WTC11 (cell line): Measurements from ENCODE around the gene EVC. TPM values are rescaled to one million over a fixed set of nuclear protein-coding genes. Genes with fewer than 3 reads are reported as not detected.

ENCODE experiments used
- ATAC-seq: fragments of 200-7000 bp; cut with Tn5 transposase; 2 replicates; pipeline ENCODE4 v1.10.0; 2021; ENCODE audit warnings: mild to moderate bottlenecking, moderate library complexity
- CTCF ChIA-PET: fragments of 300-600 bp; sonication (Branson Sonifier 250); formaldehyde crosslinking; loops from one replicate; lab custom pipeline; 2021; ENCODE audit warnings: antibody characterized with exemption; lab: Charles Lee
- POLR2A ChIA-PET: fragments of 350-600 bp; sonication (Branson Sonifier 250); formaldehyde crosslinking; loops from one replicate; lab custom pipeline; 2021; ENCODE audit warnings: antibody characterized with exemption; lab: Charles Lee
- DNase-seq: peaks from one replicate; pipeline ENCODE4 v3.0.0; 2021; ENCODE audit warnings: low spot score
- H3K27ac Mint-ChIP-seq: 2 replicates; pipeline ENCODE4 v1.8.0; 2021; ENCODE audit warnings: mixed read lengths
- H3K27me3 Mint-ChIP-seq: 2 replicates; pipeline ENCODE4 v1.8.0; 2021; ENCODE audit warnings: low read depth, mild to moderate bottlenecking, moderate library complexity, mixed read lengths
- H3K36me3 Mint-ChIP-seq: 2 replicates; pipeline ENCODE4 v1.8.0; 2021; ENCODE audit warnings: mixed read lengths
- H3K4me1 Mint-ChIP-seq: 2 replicates; pipeline ENCODE4 v1.8.0; 2022; ENCODE audit warnings: mixed read lengths
- H3K4me3 Mint-ChIP-seq: 2 replicates; pipeline ENCODE4 v1.8.0; 2021; ENCODE audit warnings: mild to moderate bottlenecking, moderate library complexity, mixed read lengths
- H3K9me3 Mint-ChIP-seq: 2 replicates; pipeline ENCODE4 v1.8.0; 2021; ENCODE audit warnings: mixed read lengths
- CREB1 ChIP-seq: sonication (generic); formaldehyde crosslinking; IDR thresholded peaks from 2 replicates; pipeline ENCODE4 v1.8.0; 2023; ENCODE audit warnings: mild to moderate bottlenecking, missing genetic modification reagents
- CREM ChIP-seq: sonication (generic); formaldehyde crosslinking; IDR thresholded peaks from 2 replicates; pipeline ENCODE4 v1.8.1; 2022; ENCODE audit warnings: mild to moderate bottlenecking, missing genetic modification reagents, moderate library complexity
- ELF4 ChIP-seq: sonication (generic); formaldehyde crosslinking; IDR thresholded peaks from 2 replicates; pipeline ENCODE4 v1.8.1; 2022; ENCODE audit warnings: low read depth, mild to moderate bottlenecking, moderate library complexity, missing genetic modification reagents
- FOXP4 ChIP-seq: sonication (generic); formaldehyde crosslinking; IDR thresholded peaks from 2 replicates; pipeline ENCODE4 v1.8.0; 2022; ENCODE audit warnings: mild to moderate bottlenecking, missing genetic modification reagents
- GABPB1 ChIP-seq: sonication (generic); formaldehyde crosslinking; IDR thresholded peaks from 2 replicates; pipeline ENCODE4 v1.8.1; 2023; ENCODE audit warnings: mild to moderate bottlenecking, missing genetic modification reagents
- MAX ChIP-seq: sonication (generic); formaldehyde crosslinking; IDR thresholded peaks from 2 replicates; pipeline ENCODE4 v1.8.0; 2022; ENCODE audit warnings: mild to moderate bottlenecking, missing genetic modification reagents
- MXD4 ChIP-seq: fragments of 250-450 bp; sonication (Bioruptor Pico); IDR thresholded peaks from 2 replicates; pipeline ENCODE4 v1.8.0; 2021; ENCODE audit warnings: mild to moderate bottlenecking, moderate library complexity, borderline replicate concordance
- NFATC4 ChIP-seq: fragments of 250-450 bp; sonication (Bioruptor Pico); IDR thresholded peaks from 2 replicates; pipeline ENCODE4 v1.9.0; 2021; ENCODE audit warnings: mild to moderate bottlenecking
- NR1H2 ChIP-seq: sonication (generic); formaldehyde crosslinking; IDR thresholded peaks from 2 replicates; pipeline ENCODE4 v1.9.0; 2021; ENCODE audit warnings: mild to moderate bottlenecking, moderate library complexity, missing genetic modification reagents
- NR2C2 ChIP-seq: sonication (generic); formaldehyde crosslinking; IDR thresholded peaks from 2 replicates; pipeline ENCODE4 v1.8.0; 2022; ENCODE audit warnings: mild to moderate bottlenecking, missing genetic modification reagents
- SMAD3 ChIP-seq: sonication (generic); formaldehyde crosslinking; IDR thresholded peaks from 2 replicates; pipeline ENCODE4 v1.8.0; 2022; ENCODE audit warnings: missing genetic modification reagents, mild to moderate bottlenecking, borderline replicate concordance
- SMAD4 ChIP-seq: sonication (generic); formaldehyde crosslinking; IDR thresholded peaks from 2 replicates; pipeline ENCODE4 v1.8.0; 2022; ENCODE audit warnings: mild to moderate bottlenecking, missing genetic modification reagents
- USF1 ChIP-seq: sonication (generic); formaldehyde crosslinking; IDR thresholded peaks from 2 replicates; pipeline ENCODE4 v1.8.0; 2022; ENCODE audit warnings: mild to moderate bottlenecking, missing genetic modification reagents
- ZBTB21 ChIP-seq: sonication (generic); formaldehyde crosslinking; IDR thresholded peaks from 2 replicates; pipeline ENCODE4 v1.8.1; 2023; ENCODE audit warnings: mild to moderate bottlenecking, missing genetic modification reagents, borderline replicate concordance
- ZNF121 ChIP-seq: sonication (generic); formaldehyde crosslinking; IDR thresholded peaks from 2 replicates; pipeline ENCODE4 v1.8.0; 2023; ENCODE audit warnings: missing genetic modification reagents
- ZNF138 ChIP-seq: sonication (generic); formaldehyde crosslinking; conservative IDR thresholded peaks from 2 replicates; pipeline ENCODE4 v1.8.1; 2022; ENCODE audit warnings: mild to moderate bottlenecking, moderate library complexity, missing genetic modification reagents
- ZNF232 ChIP-seq: sonication (generic); formaldehyde crosslinking; IDR thresholded peaks from 2 replicates; pipeline ENCODE4 v1.8.0; 2022; ENCODE audit warnings: mild to moderate bottlenecking, missing genetic modification reagents
- ZNF396 ChIP-seq: fragments of 250-450 bp; sonication (Bioruptor Pico); IDR thresholded peaks from 2 replicates; pipeline ENCODE4 v1.8.0; 2021; ENCODE audit warnings: mild to moderate bottlenecking, moderate library complexity, borderline replicate concordance
- ZNF416 ChIP-seq: fragments of 250-450 bp; sonication (Bioruptor Pico); IDR thresholded peaks from 2 replicates; pipeline ENCODE4 v1.9.0; 2021; ENCODE audit warnings: mild to moderate bottlenecking, inconsistent platforms
- ZNF671 ChIP-seq: fragments of 250-450 bp; sonication (Bioruptor Pico); IDR thresholded peaks from 2 replicates; pipeline ENCODE4 v1.8.0; 2021; ENCODE audit warnings: mild to moderate bottlenecking
- total RNA-seq: library from RNA; stranded (reverse); gene quantifications from 3 replicates; pipeline ENCODE4 v1.2.3, GENCODE V29; 2021
- TF ChIP-seq, protein P1 (sequence below): fragments of 200-600 bp; IDR thresholded peaks from 2 replicates; pipeline ENCODE4 v1.8.0; 2022; ENCODE audit warnings: antibody characterized with exemption
- TF ChIP-seq, protein P2 (sequence below): sonication (generic); formaldehyde crosslinking; IDR thresholded peaks from 2 replicates; pipeline ENCODE4 v1.8.1; 2023; ENCODE audit warnings: mild to moderate bottlenecking, missing genetic modification reagents
- TF ChIP-seq, protein P3 (sequence below): sonication (generic); formaldehyde crosslinking; IDR thresholded peaks from 2 replicates; pipeline ENCODE4 v1.8.0; 2023; ENCODE audit warnings: mild to moderate bottlenecking, missing genetic modification reagents

Gene EVC
- total RNA-seq, 1 experiment from 2014 or later, result 12.5 TPM

- no peak for TF ChIP-seq NFATC4 (CRISPR knock-in tag)
- TF ChIP-seq SMAD3, result no peak
- TF ChIP-seq ZBTB21, result no peak
- no peak for TF ChIP-seq NR2C2 (CRISPR knock-in tag)
- no peak for TF ChIP-seq ZNF671 (CRISPR knock-in tag)
Observed at GRCh38 chr4:5802565-5802964, 91.6 kb downstream of the EVC start (continued).

GRCh38 chr4:5804656-5805055, 93.7 kb downstream of the EVC start:
- Mint-ChIP-seq H3K4me1 (no peaks in the 10 kb centered on the region), H3K9me3 (no peaks in the 10 kb centered on the region), H3K27ac (no peak overlapping the region), H3K27me3 (no peaks in the 10 kb centered on the region), H3K36me3 (peaks cover 38% of the 10 kb centered on the region), H3K4me3 (no peak overlapping the region)
- TF ChIP-seq, protein P1, sequence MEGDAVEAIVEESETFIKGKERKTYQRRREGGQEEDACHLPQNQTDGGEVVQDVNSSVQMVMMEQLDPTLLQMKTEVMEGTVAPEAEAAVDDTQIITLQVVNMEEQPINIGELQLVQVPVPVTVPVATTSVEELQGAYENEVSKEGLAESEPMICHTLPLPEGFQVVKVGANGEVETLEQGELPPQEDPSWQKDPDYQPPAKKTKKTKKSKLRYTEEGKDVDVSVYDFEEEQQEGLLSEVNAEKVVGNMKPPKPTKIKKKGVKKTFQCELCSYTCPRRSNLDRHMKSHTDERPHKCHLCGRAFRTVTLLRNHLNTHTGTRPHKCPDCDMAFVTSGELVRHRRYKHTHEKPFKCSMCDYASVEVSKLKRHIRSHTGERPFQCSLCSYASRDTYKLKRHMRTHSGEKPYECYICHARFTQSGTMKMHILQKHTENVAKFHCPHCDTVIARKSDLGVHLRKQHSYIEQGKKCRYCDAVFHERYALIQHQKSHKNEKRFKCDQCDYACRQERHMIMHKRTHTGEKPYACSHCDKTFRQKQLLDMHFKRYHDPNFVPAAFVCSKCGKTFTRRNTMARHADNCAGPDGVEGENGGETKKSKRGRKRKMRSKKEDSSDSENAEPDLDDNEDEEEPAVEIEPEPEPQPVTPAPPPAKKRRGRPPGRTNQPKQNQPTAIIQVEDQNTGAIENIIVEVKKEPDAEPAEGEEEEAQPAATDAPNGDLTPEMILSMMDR, result peak; percentile 48
- no peak for TF ChIP-seq ZNF121
- DNase-seq (peak; percentile 50), ATAC-seq (peak; percentile 63)
- ChIA-PET POLR2A (no interaction called here), CTCF (interaction anchor here (0.6 to 4.6 kb wide), 5 partner anchors 8 to 526 kb away, joined by 3 to 25 read pairs (median 3); no protein-coding TSS in a partner anchor)

- H3K27ac Mint-ChIP-seq, result no peak overlapping the region
- ChIA-PET CTCF (interaction anchor here (4.6 kb wide), 1 partner anchor 16 kb away, joined by 25 read pairs; no protein-coding TSS in a partner anchor), POLR2A (no interaction called here)
- no peak for DNase-seq
- H3K9me3 Mint-ChIP-seq, result no peaks in the 10 kb centered on the region
- no peaks in the 10 kb centered on the region for H3K4me1 Mint-ChIP-seq
- no peaks in the 10 kb centered on the region for H3K27me3 Mint-ChIP-seq
- no peak for ATAC-seq
- peaks cover 45% of the 10 kb centered on the region for H3K36me3 Mint-ChIP-seq
- H3K4me3 Mint-ChIP-seq, result no peak overlapping the region
- TF ChIP-seq GABPB1 (no peak), ZNF416 (CRISPR knock-in tag) (no peak), MXD4 (CRISPR knock-in tag) (no peak), ZNF138 (CRISPR knock-in tag) (no peak), ZNF232 (no peak), FOXP4 (no peak), ZNF396 (CRISPR knock-in tag) (no peak), MAX (CRISPR knock-in tag) (no peak), NR1H2 (CRISPR knock-in tag) (no peak)
Observed at GRCh38 chr4:5805270-5805669, 94.3 kb downstream of the EVC start.

GRCh38 chr4:5808081-5808741, 97.2 kb downstream of the EVC start:
- Mint-ChIP-seq H3K4me1 (no peaks in the 10 kb centered on the region), H3K27ac (no peak overlapping the region), H3K9me3 (no peaks in the 10 kb centered on the region), H3K36me3 (peaks cover 51% of the 10 kb centered on the region), H3K4me3 (no peak overlapping the region), H3K27me3 (no peaks in the 10 kb centered on the region)
- ChIA-PET CTCF (interaction anchor here (0.8 to 4.6 kb wide), 5 partner anchors 13 to 174 kb away, joined by 3 to 25 read pairs (median 4); no protein-coding TSS in a partner anchor), POLR2A (no interaction called here)
- no peak for ATAC-seq
- DNase-seq, result no peak
- TF ChIP-seq SMAD4 (CRISPR knock-in tag) (no peak), CREB1 (CRISPR knock-in tag) (no peak), ZBTB21 (no peak), ZNF396 (CRISPR knock-in tag) (no peak), USF1 (CRISPR knock-in tag) (no peak), CREM (CRISPR knock-in tag) (no peak), ELF4 (CRISPR knock-in tag) (no peak), MAX (CRISPR knock-in tag) (no peak)
- TF ChIP-seq, protein P2, sequence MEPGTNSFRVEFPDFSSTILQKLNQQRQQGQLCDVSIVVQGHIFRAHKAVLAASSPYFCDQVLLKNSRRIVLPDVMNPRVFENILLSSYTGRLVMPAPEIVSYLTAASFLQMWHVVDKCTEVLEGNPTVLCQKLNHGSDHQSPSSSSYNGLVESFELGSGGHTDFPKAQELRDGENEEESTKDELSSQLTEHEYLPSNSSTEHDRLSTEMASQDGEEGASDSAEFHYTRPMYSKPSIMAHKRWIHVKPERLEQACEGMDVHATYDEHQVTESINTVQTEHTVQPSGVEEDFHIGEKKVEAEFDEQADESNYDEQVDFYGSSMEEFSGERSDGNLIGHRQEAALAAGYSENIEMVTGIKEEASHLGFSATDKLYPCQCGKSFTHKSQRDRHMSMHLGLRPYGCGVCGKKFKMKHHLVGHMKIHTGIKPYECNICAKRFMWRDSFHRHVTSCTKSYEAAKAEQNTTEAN (CRISPR knock-in tag), result no peak
- TF ChIP-seq, protein P3, sequence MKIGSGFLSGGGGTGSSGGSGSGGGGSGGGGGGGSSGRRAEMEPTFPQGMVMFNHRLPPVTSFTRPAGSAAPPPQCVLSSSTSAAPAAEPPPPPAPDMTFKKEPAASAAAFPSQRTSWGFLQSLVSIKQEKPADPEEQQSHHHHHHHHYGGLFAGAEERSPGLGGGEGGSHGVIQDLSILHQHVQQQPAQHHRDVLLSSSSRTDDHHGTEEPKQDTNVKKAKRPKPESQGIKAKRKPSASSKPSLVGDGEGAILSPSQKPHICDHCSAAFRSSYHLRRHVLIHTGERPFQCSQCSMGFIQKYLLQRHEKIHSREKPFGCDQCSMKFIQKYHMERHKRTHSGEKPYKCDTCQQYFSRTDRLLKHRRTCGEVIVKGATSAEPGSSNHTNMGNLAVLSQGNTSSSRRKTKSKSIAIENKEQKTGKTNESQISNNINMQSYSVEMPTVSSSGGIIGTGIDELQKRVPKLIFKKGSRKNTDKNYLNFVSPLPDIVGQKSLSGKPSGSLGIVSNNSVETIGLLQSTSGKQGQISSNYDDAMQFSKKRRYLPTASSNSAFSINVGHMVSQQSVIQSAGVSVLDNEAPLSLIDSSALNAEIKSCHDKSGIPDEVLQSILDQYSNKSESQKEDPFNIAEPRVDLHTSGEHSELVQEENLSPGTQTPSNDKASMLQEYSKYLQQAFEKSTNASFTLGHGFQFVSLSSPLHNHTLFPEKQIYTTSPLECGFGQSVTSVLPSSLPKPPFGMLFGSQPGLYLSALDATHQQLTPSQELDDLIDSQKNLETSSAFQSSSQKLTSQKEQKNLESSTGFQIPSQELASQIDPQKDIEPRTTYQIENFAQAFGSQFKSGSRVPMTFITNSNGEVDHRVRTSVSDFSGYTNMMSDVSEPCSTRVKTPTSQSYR (CRISPR knock-in tag), result no peak
